ENCODE data around the gene DGCR2. TPM values are rescaled to one million over a fixed set of nuclear protein-coding genes. Genes with fewer than 3 reads are reported as not detected.

The DGCR2 gene
- total and polyA plus RNA-seq, 2 experiments from 2014 or later, result 65.8 to 82.1 TPM

GRCh38 chr22:19136915-19137314 is 14.7 kb upstream of the DGCR2 start:
- DNase-seq (ENCODE audit: low read depth in 1 of 2, low spot score in 1 of 2), result no peak
- Histone ChIP-seq H3K4me1 (ENCODE audit: low read depth) (no peaks in the 10 kb centered on the region), H3K27me3 (no peaks in the 10 kb centered on the region), H3K9me3 (ENCODE audit: low read depth) (no peaks in the 10 kb centered on the region), H3K27ac (no peak overlapping the region), H3K4me3 (no peak overlapping the region), H3K36me3 (peaks cover 27% of the 10 kb centered on the region)
- TF ChIP-seq CTCF (IDR thresholded peaks at IDR 0.05; ENCODE audit: low read depth, low read length), result no peak

GRCh38 chr22:19134874-19135273 is 12.7 kb upstream of the DGCR2 start:
- H3K27me3 ChIP-seq, result no peaks in the 10 kb centered on the region
- DNase-seq (ENCODE audit: low read depth in 1 of 2, low spot score in 1 of 2), result no peak
- no peak overlapping the region for H3K27ac ChIP-seq
- H3K9me3 ChIP-seq (ENCODE audit: low read depth), result no peaks in the 10 kb centered on the region
- H3K4me1 ChIP-seq (ENCODE audit: low read depth), result no peaks in the 10 kb centered on the region
- no peak overlapping the region for H3K4me3 ChIP-seq
- peaks cover 13% of the 10 kb centered on the region for H3K36me3 ChIP-seq
- no peak for TF ChIP-seq CTCF (IDR thresholded peaks at IDR 0.05; ENCODE audit: low read depth, low read length)

- Histone ChIP-seq H3K9me3 (ENCODE audit: low read depth) (no peaks in the 10 kb centered on the region), H3K27ac (no peak overlapping the region), H3K4me3 (no peak overlapping the region), H3K4me1 (ENCODE audit: low read depth) (no peaks in the 10 kb centered on the region), H3K27me3 (no peaks in the 10 kb centered on the region), H3K36me3 (peaks cover 13% of the 10 kb centered on the region)
- no peak for DNase-seq (ENCODE audit: low read depth in 1 of 2, low spot score in 1 of 2)
- TF ChIP-seq CTCF (IDR thresholded peaks at IDR 0.05; ENCODE audit: low read depth, low read length), result no peak
Measured at GRCh38 chr22:19134176-19134831, 12.1 kb upstream of the DGCR2 start.

- H3K36me3 ChIP-seq, result peaks cover 13% of the 10 kb centered on the region
- TF ChIP-seq CTCF (IDR thresholded peaks at IDR 0.05; ENCODE audit: low read depth, low read length), result no peak
Measured at GRCh38 chr22:19133561-19133960, 11.3 kb upstream of the DGCR2 start.

GRCh38 chr22:19132693-19133400 is 10.6 kb upstream of the DGCR2 start:
- H3K4me3 ChIP-seq, result no peak overlapping the region
- no peak overlapping the region for H3K27ac ChIP-seq
- H3K36me3 ChIP-seq, result peaks cover 6% of the 10 kb centered on the region
- no peak for DNase-seq (ENCODE audit: low read depth in 1 of 2, low spot score in 1 of 2)
- TF ChIP-seq CTCF (IDR thresholded peaks at IDR 0.05; ENCODE audit: low read depth, low read length), result no peak
- no peaks in the 10 kb centered on the region for H3K27me3 ChIP-seq
- H3K4me1 ChIP-seq (ENCODE audit: low read depth), result no peaks in the 10 kb centered on the region
- no peaks in the 10 kb centered on the region for H3K9me3 ChIP-seq (ENCODE audit: low read depth)

More at GRCh38 chr22:19133561-19133960, 11.3 kb upstream of the DGCR2 start:
- Histone ChIP-seq H3K4me3 (no peak overlapping the region), H3K27me3 (no peaks in the 10 kb centered on the region), H3K4me1 (ENCODE audit: low read depth) (no peaks in the 10 kb centered on the region), H3K9me3 (ENCODE audit: low read depth) (no peaks in the 10 kb centered on the region), H3K27ac (no peak overlapping the region)
- no peak for DNase-seq (ENCODE audit: low read depth in 1 of 2, low spot score in 1 of 2)

Measured in cardiac muscle cell (in vitro differentiated cells and primary cell).